Loucy (cell line): ENCODE data around the gene SLX9.

Source experiments
- H2AFZ ChIP-seq: fragments of 200-600 bp; sonication (generic); 2 replicates; pipeline ENCODE4 v1.6.0; 2016; ENCODE audit warnings: antibody characterized with exemption, mild to moderate bottlenecking, low read length, moderate library complexity
- H3F3A ChIP-seq: fragments of 200-600 bp; 2 replicates; pipeline ENCODE4 v1.6.0; 2016; ENCODE audit warnings: antibody characterized with exemption, low read depth, mild to moderate bottlenecking
- H3K27me3 ChIP-seq: fragments of 200-600 bp; sonication (generic); 2 replicates; pipeline ENCODE4 v1.6.1; 2014; ENCODE audit warnings: low read length, mild to moderate bottlenecking; ENCODE audit not compliant: insufficient read depth, poor library complexity, severe bottlenecking
- H3K36me3 ChIP-seq: fragments of 200-600 bp; sonication (generic); 2 replicates; pipeline ENCODE4 v1.6.1; 2016; ENCODE audit warnings: low read length; ENCODE audit not compliant: insufficient read depth
- H3K4me1 ChIP-seq: fragments of 200-600 bp; sonication (generic); 2 replicates; pipeline ENCODE4 v1.5.1; 2014; ENCODE audit warnings: low read length, mild to moderate bottlenecking; ENCODE audit not compliant: insufficient read depth, poor library complexity, severe bottlenecking
- H3K4me2 ChIP-seq: fragments of 200-600 bp; sonication (generic); 2 replicates; pipeline ENCODE4 v1.6.0; 2014; ENCODE audit warnings: antibody characterized with exemption, low read length, low read depth, mild to moderate bottlenecking; ENCODE audit not compliant: poor library complexity, severe bottlenecking
- H3K4me3 ChIP-seq: fragments of 200-600 bp; sonication (generic); 2 replicates; pipeline ENCODE4 v1.5.1; 2014; ENCODE audit warnings: low read length, mild to moderate bottlenecking, mixed read lengths; ENCODE audit not compliant: poor library complexity, severe bottlenecking
- H3K79me2 ChIP-seq: fragments of 200-600 bp; sonication (generic); 2 replicates; pipeline ENCODE4 v1.6.1; 2014; ENCODE audit warnings: low read length; ENCODE audit not compliant: insufficient read depth
- H3K9ac ChIP-seq: fragments of 200-600 bp; sonication (generic); 2 replicates; pipeline ENCODE4 v1.6.0; 2014; ENCODE audit warnings: mild to moderate bottlenecking, low read depth, low read length, moderate library complexity; ENCODE audit not compliant: poor library complexity, severe bottlenecking
- H3K9me2 ChIP-seq: fragments of 200-600 bp; sonication (generic); replicated peaks from 2 replicates; pipeline ENCODE4 v1.6.1; 2016; ENCODE audit warnings: low read depth, low read length, mixed read lengths
- H3K9me3 ChIP-seq: fragments of 200-600 bp; sonication (generic); 2 replicates; pipeline ENCODE4 v1.6.1; 2014; ENCODE audit warnings: mild to moderate bottlenecking, antibody characterized with exemption, low read length, low read depth; ENCODE audit not compliant: insufficient read depth
- H4K20me1 ChIP-seq: fragments of 200-600 bp; sonication (generic); 2 replicates; pipeline ENCODE4 v1.6.0; 2014; ENCODE audit warnings: antibody characterized with exemption, low read length, mild to moderate bottlenecking; ENCODE audit not compliant: insufficient read depth, poor library complexity, severe bottlenecking
- CTCF ChIP-seq: fragments of 200-600 bp; sonication (generic); conservative IDR thresholded peaks from 2 replicates; pipeline ENCODE4 v1.5.1; 2014; ENCODE audit warnings: mild to moderate bottlenecking, antibody characterized with exemption, low read length
- EZH2phosphoT487 ChIP-seq: fragments of 200-600 bp; IDR thresholded peaks from 2 replicates; pipeline ENCODE4 v1.6.1; 2018; ENCODE audit warnings: antibody characterized with exemption, mild to moderate bottlenecking, moderate library complexity, borderline replicate concordance

The SLX9 gene

GRCh38 chr21:44931137-44931500 is 8.7 kb upstream of the SLX9 start:
- Histone ChIP-seq H2AFZ (no peak overlapping the region), H4K20me1 (no peaks in the 10 kb centered on the region), H3K9me2 (no peaks in the 10 kb centered on the region), H3K79me2 (peaks cover 8% of the 10 kb centered on the region; the same call in 1 of the 2 replicates), H3K4me1 (peaks cover 59% of the 10 kb centered on the region), H3K27me3 (no peaks in the 10 kb centered on the region), H3K9ac (peak overlapping the region; percentile 63), H3K9me3 (no peaks in the 10 kb centered on the region), H3K36me3 (no peaks in the 10 kb centered on the region), H3F3A (peaks cover 5% of the 10 kb centered on the region; the same call in 1 of the 2 replicates), H3K4me2 (peak overlapping the region; percentile 79), H3K4me3 (peak overlapping the region; percentile 68)
- TF ChIP-seq EZH2phosphoT487 = no peak
- no peak for TF ChIP-seq CTCF

GRCh38 chr21:44931501-44932407 is 8.1 kb upstream of the SLX9 start:
- no peaks in the 10 kb centered on the region for H4K20me1 ChIP-seq
- H3K27me3 ChIP-seq = no peaks in the 10 kb centered on the region
- H3K4me1 ChIP-seq = peaks cover 52% of the 10 kb centered on the region
- peak overlapping the region; percentile 63 for H3K9ac ChIP-seq
- peaks cover 8% of the 10 kb centered on the region; the same call in 1 of the 2 replicates for H3K79me2 ChIP-seq
- peaks cover 5% of the 10 kb centered on the region; the same call in 1 of the 2 replicates for H3F3A ChIP-seq
- peak overlapping the region; percentile 79 for H3K4me2 ChIP-seq
- no peaks in the 10 kb centered on the region for H3K36me3 ChIP-seq
- H3K9me2 ChIP-seq = no peaks in the 10 kb centered on the region
- TF ChIP-seq CTCF (no peak), EZH2phosphoT487 (no peak)
- peak overlapping the region; percentile 72 for H2AFZ ChIP-seq
- H3K9me3 ChIP-seq = no peaks in the 10 kb centered on the region
- H3K4me3 ChIP-seq = peak overlapping the region; percentile 68

- Histone ChIP-seq H3K9me2 (no peaks in the 10 kb centered on the region), H3K9me3 (no peaks in the 10 kb centered on the region), H3K4me1 (peaks cover 45% of the 10 kb centered on the region), H2AFZ (peak overlapping the region; percentile 72), H3K9ac (peak overlapping the region; percentile 63), H3K4me2 (peak overlapping the region; percentile 79), H3K36me3 (no peaks in the 10 kb centered on the region), H4K20me1 (no peaks in the 10 kb centered on the region), H3K27me3 (no peaks in the 10 kb centered on the region), H3F3A (peaks cover 5% of the 10 kb centered on the region; the same call in 1 of the 2 replicates), H3K79me2 (peaks cover 8% of the 10 kb centered on the region; the same call in 1 of the 2 replicates), H3K4me3 (peak overlapping the region; percentile 68)
- peak; percentile 52 for TF ChIP-seq CTCF
- TF ChIP-seq EZH2phosphoT487 = no peak
Observed at GRCh38 chr21:44932408-44933181, 7.2 kb upstream of the SLX9 start.
